Measurements from ENCODE around the gene SOX10.

DNA sequence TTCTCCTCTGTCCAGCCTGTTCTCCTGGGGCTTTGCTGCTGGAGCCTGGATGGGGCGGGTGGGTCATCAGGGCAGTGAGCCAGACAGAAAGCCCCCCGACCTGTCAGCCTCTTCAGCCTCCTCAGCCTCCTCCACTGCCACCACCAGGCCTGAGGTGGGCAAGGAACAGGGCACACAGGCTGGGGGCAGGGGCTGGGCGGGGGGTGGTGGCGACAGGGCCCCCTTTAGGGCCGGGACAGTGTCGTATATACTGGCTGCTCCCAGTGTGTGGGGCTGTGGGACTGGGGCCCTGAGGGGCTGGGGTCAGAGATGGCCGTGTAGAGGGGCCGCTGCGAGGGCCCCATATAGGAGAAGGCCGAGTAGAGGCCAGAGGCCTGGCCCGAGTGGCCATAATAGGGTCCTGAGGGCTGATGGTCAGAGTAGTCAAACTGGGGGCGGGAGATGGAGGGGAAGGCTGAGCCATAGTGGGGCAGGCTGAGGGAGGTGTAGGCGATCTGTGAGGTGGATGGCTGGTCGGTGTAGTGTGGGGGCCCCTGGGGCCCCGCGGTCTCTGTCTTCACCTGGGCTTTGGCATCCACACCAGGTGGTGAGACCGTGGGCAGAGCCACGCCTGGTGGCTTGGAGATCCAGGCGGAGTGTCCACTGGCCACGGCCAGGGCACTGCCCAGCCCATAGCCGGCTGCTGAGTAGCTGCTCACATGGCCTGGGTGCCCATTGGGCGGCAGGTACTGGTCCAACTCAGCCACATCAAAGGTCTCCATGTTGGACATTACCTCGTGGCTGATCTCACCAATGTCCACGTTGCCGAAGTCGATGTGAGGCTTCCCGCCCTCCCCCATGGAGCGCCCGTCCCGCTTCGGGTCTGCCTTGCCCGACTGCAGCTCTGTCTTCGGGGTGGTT lies 10.8 kb downstream of the SOX10 start:
- TF ChIP-seq POLR2A (IDR thresholded peaks at IDR 0.05; ENCODE audit: low read depth, low read length) (no peak), POLR2AphosphoS5 (IDR thresholded peaks at IDR 0.05; ENCODE audit: low read depth, low read length) (no peak)
